ENCODE results near the gene CYP26B1.

CYP26B1 gene

DNA sequence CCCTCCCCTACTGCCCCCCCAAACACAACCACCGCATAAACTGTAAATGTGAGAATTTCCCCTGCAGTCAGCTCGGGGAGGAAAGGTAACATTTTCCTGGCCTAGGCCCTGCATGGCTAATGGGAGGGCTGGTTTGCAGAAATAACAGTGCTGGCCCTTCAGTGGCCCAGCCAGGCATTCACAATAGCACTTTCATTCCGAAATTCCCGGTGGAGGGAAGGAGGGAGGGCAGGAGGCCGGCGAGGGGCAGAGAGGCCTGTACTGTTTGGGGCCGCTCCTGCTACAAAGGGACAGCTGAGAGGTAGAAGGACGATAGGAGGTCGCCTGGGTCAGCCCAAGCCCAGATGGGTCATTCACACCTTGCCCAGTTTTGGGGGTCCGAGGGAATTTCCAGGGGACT lies 11.3 kb downstream of the CYP26B1 start:
- TF ChIP-seq CREB1 (IDR thresholded peaks at IDR 0.05; ENCODE audit: low read depth) (no peak), FOXM1 (IDR thresholded peaks at IDR 0.05; ENCODE audit: borderline replicate concordance, low read depth) (no peak), RAD21 (IDR thresholded peaks at IDR 0.05; ENCODE audit: low read depth) (no peak), EP300 (IDR thresholded peaks at IDR 0.05; ENCODE audit: borderline replicate concordance) (no peak), EGR1 (IDR thresholded peaks at IDR 0.05) (no peak), TEAD4 (IDR thresholded peaks at IDR 0.05) (no peak), NFIC (IDR thresholded peaks at IDR 0.05) (no peak), CEBPB (IDR thresholded peaks at IDR 0.05) (no peak), TCF12 (IDR thresholded peaks at IDR 0.05; ENCODE audit: low read depth) (no peak), TAF1 (IDR thresholded peaks at IDR 0.05; ENCODE audit: low read depth) (no peak), ZBTB7A (IDR thresholded peaks at IDR 0.05; ENCODE audit: low read depth) (no peak), YY1 (IDR thresholded peaks at IDR 0.05; ENCODE audit: low read depth) (no peak)
- TF ChIP-seq, protein P1, sequence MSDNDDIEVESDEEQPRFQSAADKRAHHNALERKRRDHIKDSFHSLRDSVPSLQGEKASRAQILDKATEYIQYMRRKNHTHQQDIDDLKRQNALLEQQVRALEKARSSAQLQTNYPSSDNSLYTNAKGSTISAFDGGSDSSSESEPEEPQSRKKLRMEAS (IDR thresholded peaks at IDR 0.05), result no peak
- TF ChIP-seq, protein P2, sequence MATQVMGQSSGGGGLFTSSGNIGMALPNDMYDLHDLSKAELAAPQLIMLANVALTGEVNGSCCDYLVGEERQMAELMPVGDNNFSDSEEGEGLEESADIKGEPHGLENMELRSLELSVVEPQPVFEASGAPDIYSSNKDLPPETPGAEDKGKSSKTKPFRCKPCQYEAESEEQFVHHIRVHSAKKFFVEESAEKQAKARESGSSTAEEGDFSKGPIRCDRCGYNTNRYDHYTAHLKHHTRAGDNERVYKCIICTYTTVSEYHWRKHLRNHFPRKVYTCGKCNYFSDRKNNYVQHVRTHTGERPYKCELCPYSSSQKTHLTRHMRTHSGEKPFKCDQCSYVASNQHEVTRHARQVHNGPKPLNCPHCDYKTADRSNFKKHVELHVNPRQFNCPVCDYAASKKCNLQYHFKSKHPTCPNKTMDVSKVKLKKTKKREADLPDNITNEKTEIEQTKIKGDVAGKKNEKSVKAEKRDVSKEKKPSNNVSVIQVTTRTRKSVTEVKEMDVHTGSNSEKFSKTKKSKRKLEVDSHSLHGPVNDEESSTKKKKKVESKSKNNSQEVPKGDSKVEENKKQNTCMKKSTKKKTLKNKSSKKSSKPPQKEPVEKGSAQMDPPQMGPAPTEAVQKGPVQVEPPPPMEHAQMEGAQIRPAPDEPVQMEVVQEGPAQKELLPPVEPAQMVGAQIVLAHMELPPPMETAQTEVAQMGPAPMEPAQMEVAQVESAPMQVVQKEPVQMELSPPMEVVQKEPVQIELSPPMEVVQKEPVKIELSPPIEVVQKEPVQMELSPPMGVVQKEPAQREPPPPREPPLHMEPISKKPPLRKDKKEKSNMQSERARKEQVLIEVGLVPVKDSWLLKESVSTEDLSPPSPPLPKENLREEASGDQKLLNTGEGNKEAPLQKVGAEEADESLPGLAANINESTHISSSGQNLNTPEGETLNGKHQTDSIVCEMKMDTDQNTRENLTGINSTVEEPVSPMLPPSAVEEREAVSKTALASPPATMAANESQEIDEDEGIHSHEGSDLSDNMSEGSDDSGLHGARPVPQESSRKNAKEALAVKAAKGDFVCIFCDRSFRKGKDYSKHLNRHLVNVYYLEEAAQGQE (IDR thresholded peaks at IDR 0.05; ENCODE audit: low read depth), result no peak
- TF ChIP-seq, protein P3, sequence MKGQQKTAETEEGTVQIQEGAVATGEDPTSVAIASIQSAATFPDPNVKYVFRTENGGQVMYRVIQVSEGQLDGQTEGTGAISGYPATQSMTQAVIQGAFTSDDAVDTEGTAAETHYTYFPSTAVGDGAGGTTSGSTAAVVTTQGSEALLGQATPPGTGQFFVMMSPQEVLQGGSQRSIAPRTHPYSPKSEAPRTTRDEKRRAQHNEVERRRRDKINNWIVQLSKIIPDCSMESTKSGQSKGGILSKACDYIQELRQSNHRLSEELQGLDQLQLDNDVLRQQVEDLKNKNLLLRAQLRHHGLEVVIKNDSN (IDR thresholded peaks at IDR 0.05), result no peak

DNA sequence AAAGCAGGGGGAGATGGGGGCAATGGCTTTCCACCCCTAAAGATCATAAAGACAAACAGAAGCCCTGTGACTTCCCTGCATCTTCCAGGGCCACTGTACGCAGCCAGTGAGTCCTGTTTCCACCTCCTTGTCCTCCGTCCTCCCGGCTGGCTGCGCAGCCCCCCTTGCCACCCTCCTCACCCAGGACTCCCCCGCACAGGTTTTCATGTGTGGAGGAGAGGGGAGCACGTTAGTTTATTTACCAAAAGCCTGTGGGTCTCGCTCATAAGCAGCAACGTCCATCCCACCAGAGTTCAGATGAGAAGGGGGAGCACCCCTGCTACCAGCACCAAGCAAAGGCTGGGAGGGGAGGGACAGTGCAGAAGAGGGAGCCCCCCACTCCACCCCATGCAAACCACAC lies 11.7 kb downstream of the CYP26B1 start:
- TF ChIP-seq CREB1 (IDR thresholded peaks at IDR 0.05; ENCODE audit: low read depth), result no peak
- TF ChIP-seq YY1 (IDR thresholded peaks at IDR 0.05; ENCODE audit: low read depth), result no peak
- TF ChIP-seq TCF12 (IDR thresholded peaks at IDR 0.05; ENCODE audit: low read depth), result no peak
- TF ChIP-seq, protein P3 (IDR thresholded peaks at IDR 0.05), result no peak
- TF ChIP-seq, protein P1 (IDR thresholded peaks at IDR 0.05), result no peak
- no peak for TF ChIP-seq NFIC (IDR thresholded peaks at IDR 0.05)
- no peak for TF ChIP-seq TEAD4 (IDR thresholded peaks at IDR 0.05)
- TF ChIP-seq CEBPB (IDR thresholded peaks at IDR 0.05), result no peak
- no peak for TF ChIP-seq EP300 (IDR thresholded peaks at IDR 0.05; ENCODE audit: borderline replicate concordance)
- TF ChIP-seq ZBTB7A (IDR thresholded peaks at IDR 0.05; ENCODE audit: low read depth), result no peak
- no peak for TF ChIP-seq RAD21 (IDR thresholded peaks at IDR 0.05; ENCODE audit: low read depth)
- TF ChIP-seq, protein P2 (IDR thresholded peaks at IDR 0.05; ENCODE audit: low read depth), result no peak
- TF ChIP-seq EGR1 (IDR thresholded peaks at IDR 0.05), result no peak
- TF ChIP-seq TAF1 (IDR thresholded peaks at IDR 0.05; ENCODE audit: low read depth), result no peak

DNA sequence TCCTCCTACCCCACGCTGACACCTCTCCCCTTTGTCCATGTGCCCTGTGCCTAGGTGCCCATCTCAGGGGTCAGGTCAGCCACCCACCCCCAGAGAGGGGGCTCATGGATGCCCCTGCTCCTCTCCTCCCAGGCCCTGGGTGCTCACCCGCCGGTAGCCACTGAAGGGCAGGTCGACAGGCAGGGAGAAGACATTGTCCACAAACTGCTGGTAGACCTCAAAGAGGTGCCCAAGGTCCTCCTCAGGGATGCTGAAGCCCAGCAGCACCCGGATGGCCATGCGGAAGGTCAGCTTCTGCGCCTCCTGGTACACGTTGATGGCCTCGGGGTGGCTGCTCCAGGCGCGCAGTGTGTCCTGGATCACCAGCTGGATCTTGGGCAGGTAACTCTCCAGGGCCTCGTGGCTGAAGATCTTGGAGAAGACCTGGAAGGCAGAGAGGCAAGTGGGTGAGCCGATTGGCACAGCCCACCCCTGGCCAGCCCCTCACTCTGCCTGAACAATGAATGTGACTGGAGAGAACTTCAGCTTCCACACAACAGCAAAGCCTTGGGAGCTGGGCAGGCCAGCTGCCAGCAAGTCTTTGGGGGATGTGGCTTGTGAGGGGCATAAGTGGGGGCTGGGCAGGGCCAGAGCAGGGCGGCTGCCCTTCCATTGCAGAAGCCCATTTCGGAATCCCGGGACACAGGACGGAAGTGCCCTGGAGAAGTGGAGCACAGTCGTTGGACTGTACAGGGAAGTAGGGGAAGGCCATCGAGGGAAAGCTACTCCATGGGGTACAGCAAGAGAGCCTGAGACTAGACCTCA lies 12.5 kb downstream of the CYP26B1 start:
- TF ChIP-seq, protein P2 (IDR thresholded peaks at IDR 0.05; ENCODE audit: low read depth), result no peak
- TF ChIP-seq RAD21 (IDR thresholded peaks at IDR 0.05; ENCODE audit: low read depth) (no peak), TCF12 (IDR thresholded peaks at IDR 0.05; ENCODE audit: low read depth) (no peak), ZBTB7A (IDR thresholded peaks at IDR 0.05; ENCODE audit: low read depth) (no peak), EGR1 (IDR thresholded peaks at IDR 0.05) (no peak), YY1 (IDR thresholded peaks at IDR 0.05; ENCODE audit: low read depth) (no peak), NFIC (IDR thresholded peaks at IDR 0.05) (no peak), FOXM1 (IDR thresholded peaks at IDR 0.05; ENCODE audit: borderline replicate concordance, low read depth) (no peak), CEBPB (IDR thresholded peaks at IDR 0.05) (no peak), CREB1 (IDR thresholded peaks at IDR 0.05; ENCODE audit: low read depth) (no peak), EP300 (IDR thresholded peaks at IDR 0.05; ENCODE audit: borderline replicate concordance) (no peak), TEAD4 (IDR thresholded peaks at IDR 0.05) (no peak), TAF1 (IDR thresholded peaks at IDR 0.05; ENCODE audit: low read depth) (no peak)
- TF ChIP-seq, protein P3 (IDR thresholded peaks at IDR 0.05), result no peak
- TF ChIP-seq, protein P1 (IDR thresholded peaks at IDR 0.05), result no peak
